Testis (tissue), 3 donors: Measurements from ENCODE around the gene HAND2. TPM values are rescaled to one million over a fixed set of nuclear protein-coding genes. Genes with fewer than 3 reads are reported as not detected.
A peak's percentile ranks its signal among the peaks of the same experiment; 100 is the strongest.

Experiments
- DNase-seq: peaks from one replicate; pipeline ENCODE4 v3.0.0-alpha.2; 2019
- H3K27ac ChIP-seq, 2 donors: fragments of 200-600 bp; sonication (generic); one replicate each; pipeline ENCODE4 v1.5.1; 2019
- H3K27me3 ChIP-seq: fragments of 200-600 bp; sonication (generic); one replicate; pipeline ENCODE4 v1.5.1; 2019
- H3K36me3 ChIP-seq: fragments of 200-600 bp; sonication (generic); one replicate; pipeline ENCODE4 v1.5.1; 2017; ENCODE audit warnings: low read depth; ENCODE audit errors: missing control alignments
- H3K4me1 ChIP-seq: fragments of 200-600 bp; sonication (generic); one replicate; pipeline ENCODE4 v1.5.1; 2019
- H3K4me3 ChIP-seq, 2 donors: fragments of 200-600 bp; sonication (generic); one replicate each; pipeline ENCODE4 v1.5.1; 2017 to 2019
- H3K9me3 ChIP-seq: fragments of 200-600 bp; sonication (generic); one replicate; pipeline ENCODE4 v1.5.1; 2017
- CTCF ChIP-seq, 3 experiments: fragments of 450-650 bp in 2 of 3; fragments of 200-600 bp in 1 of 3; sonication (generic) in 1 of 3; IDR thresholded peaks; one replicate each; pipeline ENCODE4 v1.5.1; 2016 to 2019; ENCODE audit warnings: antibody characterized with exemption in 3 of 3, mild to moderate bottlenecking in 2 of 3, moderate library complexity in 1 of 3
- POLR2A ChIP-seq: fragments of 450-650 bp; IDR thresholded peaks from one replicate; pipeline ENCODE4 v1.6.1; 2017; ENCODE audit warnings: antibody characterized with exemption, mild to moderate bottlenecking, moderate library complexity
- WGBS, 2 donors: methylation state at CpG; one replicate each; pipeline ENCODE4 v1.1.5; 2018; 5-methylcytosine and 5-hydroxymethylcytosine counted together
- intact Hi-C: fragments of 100-400 bp; cut with DNase I; formaldehyde crosslinking; loops from one replicate; pipeline ENCODE4 v1.15.1; 2023; ENCODE audit warnings: low total_unique reads
- polyA plus RNA-seq: library from polyadenylated mRNA; stranded (reverse); fragments of 350-450 nt; fragmentation: Illumina TruSeq; extraction: RNeasy Lipid Tissue Mini Kit (QIAGEN cat#74804); gene quantifications from one replicate; pipeline ENCODE4 v1.2.3, GENCODE V29; 2014; ENCODE audit warnings: low read depth, low replicate concordance; ENCODE audit not compliant: insufficient read depth
- total RNA-seq, 2 donors: library from RNA; depleted of rRNA; stranded (reverse); fragments of >200 nt; gene quantifications; one replicate each; pipeline ENCODE4 v1.2.3, GENCODE V29; 2016

HAND2 gene
- total and polyA plus RNA-seq, 3 donors from 2014 or later: 3.5 to 12.3 (median 9.4) TPM

GRCh38 chr4:173526027-173526482, 4.0 kb downstream of the HAND2 start:
- Histone ChIP-seq H3K4me3 (peak overlapping the region in 1 of 2 donors; percentile 12), H3K27ac (peak overlapping the region in 1 of 2 donors; percentile 91), H3K27me3 (no peaks in the 10 kb centered on the region), H3K4me1 (peaks cover 13% of the 10 kb centered on the region), H3K9me3 (no peaks in the 10 kb centered on the region), H3K36me3 (no peaks in the 10 kb centered on the region)
- no peak for DNase-seq
- intact Hi-C loops: no loop called here
- 45 to 50% methylated on average over 10 of the region's 10 CpGs for WGBS, 2 donors
- TF ChIP-seq POLR2A (no peak), CTCF (IDR thresholded peaks at IDR 0.05) (no peak)

- Histone ChIP-seq H3K36me3 (no peaks in the 10 kb centered on the region), H3K4me3 (peak overlapping the region in 1 of 2 donors; percentile 12), H3K27me3 (no peaks in the 10 kb centered on the region), H3K27ac (peak overlapping the region in 1 of 2 donors; percentile 91), H3K4me1 (peaks cover 9% of the 10 kb centered on the region), H3K9me3 (no peaks in the 10 kb centered on the region)
- no peak for DNase-seq
- TF ChIP-seq CTCF (IDR thresholded peaks at IDR 0.05) (no peak), POLR2A (no peak)
- intact Hi-C loops: no loop called here
- 32 to 33% methylated on average over 48 of the region's 48 CpGs for WGBS, 2 donors
These were observed 4.7 kb downstream of the HAND2 start for GRCh38 chr4:173525118-173526011.

DNA sequence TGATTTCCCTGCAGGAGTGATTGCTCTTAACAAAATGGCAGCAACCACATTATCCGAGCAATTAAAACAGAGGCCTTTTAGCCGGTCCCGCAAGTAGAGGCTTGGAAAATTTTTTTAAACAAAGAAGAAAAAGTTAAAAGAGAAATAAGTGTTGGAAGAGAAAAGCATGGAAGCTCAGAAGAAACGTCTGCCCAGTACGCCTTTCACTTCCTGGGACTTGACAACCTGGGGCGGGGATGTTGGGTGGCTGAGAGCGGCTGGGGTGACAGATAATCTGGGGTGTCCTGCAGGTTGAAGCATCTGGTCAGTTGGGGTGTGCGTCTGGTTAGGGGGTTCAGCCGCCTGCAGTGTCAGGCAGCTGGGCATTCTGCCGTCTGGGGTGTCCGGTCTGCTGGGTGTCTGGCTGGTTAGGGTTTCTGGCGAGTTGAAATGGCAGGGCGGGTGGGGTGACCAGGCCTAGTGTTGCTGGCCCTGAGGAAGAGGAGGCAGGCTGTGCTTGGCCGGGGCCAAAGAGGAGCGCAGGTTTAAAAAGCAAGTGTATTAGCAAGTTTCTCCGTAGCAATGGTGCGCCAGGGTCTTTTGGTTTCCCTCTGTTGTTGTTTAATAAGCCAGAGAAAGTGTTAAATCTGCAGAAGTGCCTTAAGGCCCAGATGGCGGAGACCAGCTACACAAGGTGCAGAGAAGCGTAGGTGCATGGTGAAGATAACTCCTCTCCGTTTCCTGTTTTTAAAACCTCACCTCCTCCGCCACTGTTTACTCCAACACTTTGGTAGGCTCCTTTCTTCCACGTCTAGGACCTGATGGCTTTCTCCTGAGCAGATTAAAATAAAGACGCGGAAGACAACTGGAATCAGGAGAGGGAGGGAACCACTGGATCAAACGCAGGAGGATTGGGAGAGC, 5.6 kb downstream of the HAND2 start:
- no peaks in the 10 kb centered on the region for H3K9me3 ChIP-seq
- H3K27me3 ChIP-seq: no peaks in the 10 kb centered on the region
- H3K36me3 ChIP-seq: no peaks in the 10 kb centered on the region
- TF ChIP-seq CTCF (IDR thresholded peaks at IDR 0.05) (no peak), POLR2A (no peak)
- WGBS, 2 donors: 45 to 57% methylated on average over 25 of the region's 25 CpGs
- intact Hi-C loops: no loop called here
- no peak for DNase-seq
- no peak overlapping the region for H3K4me3 ChIP-seq
- H3K27ac ChIP-seq: peak overlapping the region in 1 of 2 donors; percentile 91
- H3K4me1 ChIP-seq: peaks cover 9% of the 10 kb centered on the region

- DNase-seq: no peak
- peak overlapping the region; percentile 52 to 67 for H3K4me3 ChIP-seq
- H3K27me3 ChIP-seq: no peaks in the 10 kb centered on the region
- H3K4me1 ChIP-seq: peaks cover 12% of the 10 kb centered on the region
- TF ChIP-seq POLR2A (no peak), CTCF (IDR thresholded peaks at IDR 0.05) (no peak)
- intact Hi-C loops: no loop called here
- 34 to 51% methylated on average over 20 to 21 of the region's 21 CpGs for WGBS, 2 donors
- no peaks in the 10 kb centered on the region for H3K36me3 ChIP-seq
- H3K9me3 ChIP-seq: no peaks in the 10 kb centered on the region
- H3K27ac ChIP-seq: peak overlapping the region; percentile 85 to 87
These were observed 7.1 kb downstream of the HAND2 start for GRCh38 chr4:173522951-173523395.
